Mammary epithelial cell (primary cell): Measurements from ENCODE around the gene SMIM11.

Experiments
- CTCF ChIP-seq, 2 donors: IDR thresholded peaks in 1 of 2; conservative IDR thresholded peaks in 1 of 2; 2 replicates each; pipeline ENCODE4 v1.5.1; 2011 to 2012; ENCODE audit warnings: inconsistent platforms in 2 of 2, low read length in 2 of 2, mild to moderate bottlenecking in 2 of 2, control low read depth in 1 of 2, low read depth in 1 of 2; ENCODE audit not compliant: insufficient read depth in 1 of 2; ENCODE audit errors: extremely low read depth in 1 of 2
- EZH2 ChIP-seq: IDR thresholded peaks from 2 replicates; pipeline ENCODE4 v1.6.1; 2012; ENCODE audit warnings: low read length, inconsistent platforms, borderline replicate concordance

GRCh38 chr21:34331726-34332125, 43.6 kb upstream of the SMIM11 start:
- TF ChIP-seq CTCF (conservative IDR thresholded peaks at IDR 0.05 in 1 of 2, IDR thresholded peaks at IDR 0.05 in 1 of 2; ENCODE audit: extremely low read depth in 1 of 2, insufficient read depth in 1 of 2, low read depth in 1 of 2, low read length in 2 of 2) (no peak), EZH2 (no peak)
